Endothelial cell of umbilical vein (primary cell): ENCODE data around the gene JCAD. TPM values are rescaled to one million over a fixed set of nuclear protein-coding genes. Genes with fewer than 3 reads are reported as not detected.

Experiments
- BruUV-seq: library from RNA; stranded (reverse); fragments of 400-500 nt; replicated peaks from 2 replicates; lab custom pipeline; 2021; lab: Mats Ljungman, UMichigan
- CTCF ChIA-PET: fragments of 300-600, 350-600 bp; sonication (Branson Sonifier 250); formaldehyde crosslinking; loops from one replicate; lab custom pipeline; 2021; ENCODE audit warnings: antibody characterized with exemption, inconsistent platforms; lab: Charles Lee
- POLR2A ChIA-PET: fragments of 300-600, 350-600 bp; sonication (Branson Sonifier 250); formaldehyde crosslinking; loops from one replicate; lab custom pipeline; 2021; ENCODE audit warnings: antibody characterized with exemption, inconsistent platforms; lab: Charles Lee
- DNase-seq: peaks from one replicate; pipeline ENCODE4 v3.0.0-alpha.2; 2011; ENCODE audit warnings: low read depth, low spot score
- FAIRE-seq: peaks from 2 replicates; lab custom pipeline; 2011; peaks lifted over from hg19 to GRCh38; lab: Jason Lieb, UNC
- H2AFZ ChIP-seq: 2 replicates; pipeline ENCODE4 v1.6.0; 2012; ENCODE audit warnings: low read depth, low read length, control low read depth, inconsistent platforms
- H3K27ac ChIP-seq: 2 replicates; pipeline ENCODE4 v1.5.1; 2011; ENCODE audit warnings: low read depth, mild to moderate bottlenecking, control low read depth, low read length, moderate library complexity; ENCODE audit not compliant: insufficient read depth
- H3K27me3 ChIP-seq, 2 experiments: 2 replicates each; pipeline versions ENCODE4 v1.6.0 to v1.6.1; 2011; ENCODE audit warnings: low read length in 2 of 2, mixed read lengths in 1 of 2; ENCODE audit not compliant: control insufficient read depth in 2 of 2, insufficient read depth in 2 of 2
- H3K36me3 ChIP-seq, 2 experiments: 2 replicates in 1 of 2; 3 replicates in 1 of 2; pipeline ENCODE4 v1.5.1; 2011; ENCODE audit warnings: low read length in 2 of 2, mild to moderate bottlenecking in 1 of 2, moderate library complexity in 1 of 2; ENCODE audit not compliant: control insufficient read depth in 2 of 2, insufficient read depth in 2 of 2; ENCODE audit errors: extremely low read depth in 1 of 2
- H3K4me1 ChIP-seq: 3 replicates; pipeline ENCODE4 v1.5.1; 2011; ENCODE audit warnings: mild to moderate bottlenecking, low read length; ENCODE audit not compliant: control insufficient read depth, insufficient read depth; ENCODE audit errors: extremely low read depth
- H3K4me2 ChIP-seq: 2 replicates; pipeline ENCODE4 v1.6.1; 2011; ENCODE audit warnings: low read length, control low read depth, mixed read lengths; ENCODE audit not compliant: insufficient read depth
- H3K4me3 ChIP-seq, 3 experiments: fragments of 200-600 bp in 1 of 3; sonication (generic), shearing (Covaris generic) in 1 of 3; replicated peaks in 1 of 3; 2 replicates each; pipeline ENCODE4 v1.5.1; 2011 to 2016; ENCODE audit warnings: control low read depth in 3 of 3, low read length in 3 of 3, mild to moderate bottlenecking in 2 of 3, inconsistent platforms in 1 of 3, low read depth in 1 of 3, moderate library complexity in 1 of 3; ENCODE audit not compliant: insufficient read depth in 1 of 3
- H3K79me2 ChIP-seq: 2 replicates; pipeline ENCODE4 v1.6.0; 2012; ENCODE audit warnings: low read length, inconsistent platforms; ENCODE audit not compliant: control insufficient read depth, insufficient read depth
- H3K9ac ChIP-seq: replicated peaks from 2 replicates; pipeline ENCODE3; 2011; ENCODE audit warnings: low read length, control low read depth; ENCODE audit not compliant: insufficient read depth; ENCODE audit errors: extremely low read depth
- H3K9me1 ChIP-seq: replicated peaks from 3 replicates; pipeline ENCODE4 v1.6.0; 2011; ENCODE audit warnings: mild to moderate bottlenecking, low read length; ENCODE audit not compliant: control insufficient read depth, insufficient read depth; ENCODE audit errors: extremely low read depth
- H3K9me3 ChIP-seq: replicated peaks from 2 replicates; pipeline ENCODE4 v1.5.1; 2012; ENCODE audit warnings: low read length, inconsistent platforms; ENCODE audit not compliant: control insufficient read depth, insufficient read depth
- H4K20me1 ChIP-seq: replicated peaks from 2 replicates; pipeline ENCODE3; 2011; ENCODE audit warnings: mild to moderate bottlenecking, low read length; ENCODE audit not compliant: control insufficient read depth, insufficient read depth; ENCODE audit errors: extremely low read depth
- EZH2 ChIP-seq: IDR thresholded peaks from 2 replicates; pipeline ENCODE4 v1.6.1; 2012; ENCODE audit warnings: borderline replicate concordance, low read depth, mild to moderate bottlenecking, moderate library complexity, low read length, inconsistent platforms; ENCODE audit not compliant: severe bottlenecking
- FOS ChIP-seq: IDR thresholded peaks from 2 replicates; pipeline ENCODE4 v1.6.1; 2011; ENCODE audit warnings: mild to moderate bottlenecking, low read length, moderate library complexity, borderline replicate concordance; ENCODE audit not compliant: insufficient read depth
- GATA2 ChIP-seq: IDR thresholded peaks from 2 replicates; pipeline ENCODE4 v1.7.0; 2011; ENCODE audit warnings: low read depth, mild to moderate bottlenecking, moderate library complexity, mixed read lengths, low read length; ENCODE audit not compliant: insufficient read length, insufficient read depth
- JUN ChIP-seq: IDR thresholded peaks from 2 replicates; pipeline ENCODE4 v1.6.1; 2011; ENCODE audit warnings: borderline replicate concordance, low read depth; ENCODE audit not compliant: insufficient read length, insufficient read depth
- MYC ChIP-seq: IDR thresholded peaks from one replicate; pipeline ENCODE4 v1.6.1; 2011; ENCODE audit warnings: mild to moderate bottlenecking, low read depth, low read length
- POLR2A ChIP-seq: IDR thresholded peaks from 2 replicates; pipeline ENCODE4 v1.6.1; 2012; ENCODE audit warnings: low read depth, mild to moderate bottlenecking, control low read depth, low read length
- POLR2AphosphoS5 ChIP-seq: IDR thresholded peaks from 2 replicates; pipeline ENCODE4 v1.6.1; 2012; ENCODE audit warnings: low read depth, mild to moderate bottlenecking, control low read depth, low read length, moderate library complexity; ENCODE audit not compliant: insufficient read depth
- dilution Hi-C: fragments of 300-500 bp; cut with MboI; formaldehyde crosslinking; loops from one replicate; pipeline ENCODE4 v1.15.0; 2019; ENCODE audit warnings: low sequenced_read_pairs; ENCODE audit not compliant: extremely low pct_ligation_motif_present
- intact Hi-C: fragments of 100-400 bp; cut with micrococcal nuclease; formaldehyde crosslinking; loops from one replicate; pipeline ENCODE4 v1.10.0; 2022
- polyA plus RNA-seq, 4 experiments: library from polyadenylated mRNA; depleted of rRNA in 3 of 4; stranded (reverse) in 3 of 4; unstranded in 1 of 4; fragments of >200 nt; gene quantifications; 2 replicates each; pipeline versions ENCODE4 v1.2.1 to v1.2.3, GENCODE V29; 2011 to 2012; ENCODE audit warnings: missing spikeins in 1 of 4
- total RNA-seq: library from RNA; stranded (reverse); gene quantifications from 2 replicates; pipeline ENCODE4 v1.2.3, GENCODE V29; 2021
- TF ChIP-seq, protein P1 (sequence below): IDR thresholded peaks from 2 replicates; pipeline ENCODE4 v1.6.1; 2011; ENCODE audit not compliant: insufficient read depth, insufficient read length
- TF ChIP-seq, protein P2 (sequence below), 2 donors: IDR thresholded peaks; 1 replicate in 1 of 2; 2 replicates in 1 of 2; pipeline ENCODE4 v1.5.1; 2011; ENCODE audit warnings: low read length in 2 of 2, mild to moderate bottlenecking in 2 of 2, moderate library complexity in 2 of 2, control low read depth in 1 of 2, inconsistent platforms in 1 of 2, low read depth in 1 of 2; ENCODE audit not compliant: insufficient read depth in 1 of 2; ENCODE audit errors: extremely low read depth in 1 of 2

Gene JCAD
- total and polyA plus RNA-seq, 2 donors (not counting 3 experiments of a cell fraction or from before 2014, with no cell fraction given): 17.5 to 76.3 TPM

DNA sequence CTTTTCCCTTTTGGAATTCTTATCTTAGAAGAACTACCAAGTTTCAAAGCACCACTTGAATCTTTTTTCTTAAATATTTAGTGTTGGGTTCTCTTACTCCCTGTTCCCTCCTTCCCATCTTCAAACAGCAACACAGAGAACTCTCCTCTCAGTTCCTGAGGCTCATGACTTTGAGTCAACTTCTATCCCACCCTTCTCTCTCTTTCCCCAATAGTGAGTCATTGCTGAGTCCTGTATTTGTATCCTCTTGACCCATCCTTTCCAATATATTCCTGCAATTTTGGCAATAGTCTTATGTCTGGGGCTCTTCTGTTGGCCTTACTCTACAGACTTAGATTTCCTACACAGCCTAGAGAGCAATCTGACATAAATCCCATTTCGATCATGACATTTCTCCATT is 20.8 kb upstream of the JCAD start:
- H3K9me3 ChIP-seq: no peaks in the 10 kb centered on the region
- H3K4me1 ChIP-seq: no peaks in the 10 kb centered on the region
- TF ChIP-seq FOS: peak; percentile 30
- no peak for TF ChIP-seq GATA2
- TF ChIP-seq JUN: no peak
- FAIRE-seq (no peak), DNase-seq (no peak)
- no peak overlapping the region for H3K27ac ChIP-seq
- no peak overlapping the region for H3K4me3 ChIP-seq
- H3K9me1 ChIP-seq: no peaks in the 10 kb centered on the region
- peaks cover 0 to 5% of the 10 kb centered on the region in 2 experiments for H3K27me3 ChIP-seq
- BruUV-seq: no TSS peak
- no peaks in the 10 kb centered on the region for H3K79me2 ChIP-seq
- CTCF ChIA-PET: interaction anchor here (1.7 kb wide), 1 partner anchor 12 kb away, joined by 4 read pairs; no protein-coding TSS in a partner anchor
- no peaks in the 10 kb centered on the region for H4K20me1 ChIP-seq
- intact Hi-C loops (no loop called here), dilution Hi-C loops (no loop called here)
- no peak overlapping the region for H2AFZ ChIP-seq
- no peak overlapping the region for H3K4me2 ChIP-seq
- POLR2A ChIA-PET: no interaction called here
- no peak overlapping the region for H3K9ac ChIP-seq
- H3K36me3 ChIP-seq: no peaks in the 10 kb centered on the region

DNA sequence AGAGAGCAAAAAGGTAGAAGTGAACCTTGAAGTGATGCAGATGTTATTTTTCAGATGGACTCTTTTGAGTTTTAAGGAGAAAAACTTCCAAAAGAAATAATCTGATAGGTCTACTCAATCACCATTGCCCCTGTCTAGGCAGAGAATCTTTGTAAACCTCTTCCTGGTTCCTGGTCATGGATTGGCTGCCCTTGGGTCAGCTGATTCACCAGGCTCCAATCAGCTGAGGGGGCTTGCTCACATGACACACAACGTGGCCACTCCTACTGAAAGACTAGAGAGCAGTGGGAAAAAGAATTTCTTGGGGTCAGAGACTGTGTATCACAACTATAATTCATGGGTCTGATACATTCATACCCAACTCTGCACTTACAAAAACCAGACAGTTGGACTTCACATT is 20.0 kb upstream of the JCAD start:
- Histone ChIP-seq H3K9ac (no peak overlapping the region), H2AFZ (no peak overlapping the region), H3K4me3 (no peak overlapping the region), H3K4me1 (no peaks in the 10 kb centered on the region), H3K36me3 (no peaks in the 10 kb centered on the region), H3K79me2 (no peaks in the 10 kb centered on the region), H3K27me3 (peaks cover 0 to 4% of the 10 kb centered on the region in 2 experiments), H3K27ac (no peak overlapping the region), H3K9me3 (no peaks in the 10 kb centered on the region), H4K20me1 (no peaks in the 10 kb centered on the region), H3K9me1 (no peaks in the 10 kb centered on the region), H3K4me2 (no peak overlapping the region)
- ChIA-PET POLR2A (no interaction called here), CTCF (no interaction called here)
- DNase-seq (no peak), FAIRE-seq (no peak)
- dilution Hi-C loops: no loop called here
- intact Hi-C loops: loop anchor here (10.0 kb wide), 1 partner anchor 1955 kb away; no protein-coding TSS in a partner anchor
- BruUV-seq: no TSS peak
- TF ChIP-seq GATA2: no peak
- no peak for TF ChIP-seq POLR2A
- TF ChIP-seq POLR2AphosphoS5: no peak
- TF ChIP-seq EZH2: no peak
- TF ChIP-seq JUN: no peak
- TF ChIP-seq, protein P1, sequence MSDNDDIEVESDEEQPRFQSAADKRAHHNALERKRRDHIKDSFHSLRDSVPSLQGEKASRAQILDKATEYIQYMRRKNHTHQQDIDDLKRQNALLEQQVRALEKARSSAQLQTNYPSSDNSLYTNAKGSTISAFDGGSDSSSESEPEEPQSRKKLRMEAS: no peak
- TF ChIP-seq MYC: no peak
- TF ChIP-seq, protein P2, sequence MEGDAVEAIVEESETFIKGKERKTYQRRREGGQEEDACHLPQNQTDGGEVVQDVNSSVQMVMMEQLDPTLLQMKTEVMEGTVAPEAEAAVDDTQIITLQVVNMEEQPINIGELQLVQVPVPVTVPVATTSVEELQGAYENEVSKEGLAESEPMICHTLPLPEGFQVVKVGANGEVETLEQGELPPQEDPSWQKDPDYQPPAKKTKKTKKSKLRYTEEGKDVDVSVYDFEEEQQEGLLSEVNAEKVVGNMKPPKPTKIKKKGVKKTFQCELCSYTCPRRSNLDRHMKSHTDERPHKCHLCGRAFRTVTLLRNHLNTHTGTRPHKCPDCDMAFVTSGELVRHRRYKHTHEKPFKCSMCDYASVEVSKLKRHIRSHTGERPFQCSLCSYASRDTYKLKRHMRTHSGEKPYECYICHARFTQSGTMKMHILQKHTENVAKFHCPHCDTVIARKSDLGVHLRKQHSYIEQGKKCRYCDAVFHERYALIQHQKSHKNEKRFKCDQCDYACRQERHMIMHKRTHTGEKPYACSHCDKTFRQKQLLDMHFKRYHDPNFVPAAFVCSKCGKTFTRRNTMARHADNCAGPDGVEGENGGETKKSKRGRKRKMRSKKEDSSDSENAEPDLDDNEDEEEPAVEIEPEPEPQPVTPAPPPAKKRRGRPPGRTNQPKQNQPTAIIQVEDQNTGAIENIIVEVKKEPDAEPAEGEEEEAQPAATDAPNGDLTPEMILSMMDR (IDR thresholded peaks at IDR 0.05; ENCODE audit: extremely low read depth in 1 of 2, insufficient read depth in 1 of 2, low read depth in 1 of 2, low read length in 2 of 2): no peak
- no peak for TF ChIP-seq FOS
